ENCODE results near the gene LRMDA. TPM values are rescaled to one million over a fixed set of nuclear protein-coding genes. Genes with fewer than 3 reads are reported as not detected.

The LRMDA gene
- total and polyA plus RNA-seq, 2 of the 4 experiments (the other 2 are of a cell fraction): 0.07 TPM; not detected in 1

DNA sequence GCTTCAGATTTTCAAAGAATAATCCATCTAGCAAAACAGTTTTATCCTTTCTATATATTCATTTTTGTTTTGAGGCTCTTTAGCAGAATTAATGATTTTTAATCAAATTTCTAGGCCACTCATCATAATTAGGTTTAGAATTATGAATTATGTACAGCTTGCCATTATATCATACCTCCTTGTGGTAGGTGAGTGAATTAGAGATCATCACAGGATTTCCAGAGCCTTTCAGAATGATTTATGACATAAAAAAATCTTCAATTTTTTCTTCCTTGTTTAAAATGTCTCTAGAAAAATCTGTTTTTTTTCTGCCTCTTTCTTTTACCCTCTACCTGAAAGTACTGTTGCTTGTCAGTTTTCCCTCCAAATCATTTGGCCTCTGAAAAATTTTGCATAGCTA, 433.3 kb downstream of the LRMDA start:
- no peak overlapping the region for H3K4me3 ChIP-seq (ENCODE audit: insufficient read depth, low read depth, low read length)
- no peak overlapping the region for H4K8ac ChIP-seq (ENCODE audit: low read depth in 2 of 2, low read length in 2 of 2)
- no peak overlapping the region for H3K14ac ChIP-seq (replicated peaks; ENCODE audit: low read depth, low read length)
- no peak overlapping the region for H3K9ac ChIP-seq (ENCODE audit: low read depth, low read length)
- no peak overlapping the region for H2AFZ ChIP-seq (replicated peaks; ENCODE audit: low read length, poor library complexity)
- H3K23ac ChIP-seq (ENCODE audit: low read depth, low read length): no peak overlapping the region
- no peak overlapping the region for H3K27ac ChIP-seq (ENCODE audit: insufficient read depth, low read length)
- no peaks in the 10 kb centered on the region for H3K9me3 ChIP-seq (ENCODE audit: control insufficient read depth, insufficient read depth, low read length)
- no peaks in the 10 kb centered on the region for H3K79me1 ChIP-seq (ENCODE audit: low read depth in 1 of 2, low read length in 2 of 2)
- no peak overlapping the region for H2AK9ac ChIP-seq (replicated peaks; ENCODE audit: low read depth, low read length, poor library complexity)
- ChIA-PET POLR2A (ENCODE audit: unreplicated experiment) (no interaction called here), CTCF (interaction anchor here (0.7 kb wide), 1 partner anchor 30 kb away, joined by 4 read pairs; no protein-coding TSS in a partner anchor)
- ATAC-seq (ENCODE audit: low read depth) (no peak), DNase-seq (no peak)
- no peaks in the 10 kb centered on the region for H3K9me1 ChIP-seq (ENCODE audit: insufficient read depth, low read length)
- H2BK5ac ChIP-seq (ENCODE audit: low read depth, low read length, poor library complexity, severe bottlenecking): no peak overlapping the region
- H4K91ac ChIP-seq (ENCODE audit: insufficient read depth, low read depth, low read length): no peak overlapping the region
- H3K36me3 ChIP-seq (ENCODE audit: control insufficient read depth, insufficient read depth, low read length): no peaks in the 10 kb centered on the region
- H4K20me1 ChIP-seq (ENCODE audit: insufficient read depth, low read length): no peaks in the 10 kb centered on the region
- H4K5ac ChIP-seq (ENCODE audit: low read depth, low read length): no peak overlapping the region
- no peak overlapping the region for H3K18ac ChIP-seq (ENCODE audit: low read depth, low read length)
- H2BK20ac ChIP-seq (ENCODE audit: low read depth, low read length): no peak overlapping the region
- no peak overlapping the region for H3K4me2 ChIP-seq (ENCODE audit: low read depth, low read length)
- BruUV-seq (replicated peaks): no TSS peak
- dilution Hi-C loops (cut with HindIII; ENCODE audit: low sequenced_read_pairs, unreplicated experiment) (no loop called here), in situ Hi-C loops (cut with MboI; ENCODE audit: low sequenced_read_pairs) (no loop called here), intact Hi-C loops (cut with micrococcal nuclease) (no loop called here)
- no peak overlapping the region for H3K4ac ChIP-seq (ENCODE audit: low read depth, low read length)
- no peak overlapping the region for H2BK120ac ChIP-seq (ENCODE audit: low read depth, low read length)
- TF ChIP-seq, protein P1, sequence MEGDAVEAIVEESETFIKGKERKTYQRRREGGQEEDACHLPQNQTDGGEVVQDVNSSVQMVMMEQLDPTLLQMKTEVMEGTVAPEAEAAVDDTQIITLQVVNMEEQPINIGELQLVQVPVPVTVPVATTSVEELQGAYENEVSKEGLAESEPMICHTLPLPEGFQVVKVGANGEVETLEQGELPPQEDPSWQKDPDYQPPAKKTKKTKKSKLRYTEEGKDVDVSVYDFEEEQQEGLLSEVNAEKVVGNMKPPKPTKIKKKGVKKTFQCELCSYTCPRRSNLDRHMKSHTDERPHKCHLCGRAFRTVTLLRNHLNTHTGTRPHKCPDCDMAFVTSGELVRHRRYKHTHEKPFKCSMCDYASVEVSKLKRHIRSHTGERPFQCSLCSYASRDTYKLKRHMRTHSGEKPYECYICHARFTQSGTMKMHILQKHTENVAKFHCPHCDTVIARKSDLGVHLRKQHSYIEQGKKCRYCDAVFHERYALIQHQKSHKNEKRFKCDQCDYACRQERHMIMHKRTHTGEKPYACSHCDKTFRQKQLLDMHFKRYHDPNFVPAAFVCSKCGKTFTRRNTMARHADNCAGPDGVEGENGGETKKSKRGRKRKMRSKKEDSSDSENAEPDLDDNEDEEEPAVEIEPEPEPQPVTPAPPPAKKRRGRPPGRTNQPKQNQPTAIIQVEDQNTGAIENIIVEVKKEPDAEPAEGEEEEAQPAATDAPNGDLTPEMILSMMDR (conservative IDR thresholded peaks at IDR 0.05; ENCODE audit: low read depth, low read length): no peak
- no peak for TF ChIP-seq POLR2A (IDR thresholded peaks at IDR 0.05; ENCODE audit: low read depth, low read length)
- TF ChIP-seq FOS (IDR thresholded peaks at IDR 0.05; ENCODE audit: low read depth, low read length): no peak
- TF ChIP-seq, protein P2, sequence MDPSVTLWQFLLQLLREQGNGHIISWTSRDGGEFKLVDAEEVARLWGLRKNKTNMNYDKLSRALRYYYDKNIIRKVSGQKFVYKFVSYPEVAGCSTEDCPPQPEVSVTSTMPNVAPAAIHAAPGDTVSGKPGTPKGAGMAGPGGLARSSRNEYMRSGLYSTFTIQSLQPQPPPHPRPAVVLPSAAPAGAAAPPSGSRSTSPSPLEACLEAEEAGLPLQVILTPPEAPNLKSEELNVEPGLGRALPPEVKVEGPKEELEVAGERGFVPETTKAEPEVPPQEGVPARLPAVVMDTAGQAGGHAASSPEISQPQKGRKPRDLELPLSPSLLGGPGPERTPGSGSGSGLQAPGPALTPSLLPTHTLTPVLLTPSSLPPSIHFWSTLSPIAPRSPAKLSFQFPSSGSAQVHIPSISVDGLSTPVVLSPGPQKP (IDR thresholded peaks at IDR 0.05; ENCODE audit: borderline replicate concordance, low read depth, low read length): no peak
- no peak for TF ChIP-seq SMC3 (IDR thresholded peaks at IDR 0.05; ENCODE audit: low read depth, low read length)
- H2AK5ac ChIP-seq (ENCODE audit: low read depth, low read length): no peak overlapping the region
- H2BK15ac ChIP-seq (ENCODE audit: low read depth, low read length): no peak overlapping the region
- no peak overlapping the region for H3K56ac ChIP-seq (ENCODE audit: extremely low read depth, insufficient read depth, low read length)
- H3K27me3 ChIP-seq (ENCODE audit: control insufficient read depth, insufficient read depth, low read length): no peaks in the 10 kb centered on the region; the same call in none of the 2 replicates
- no peaks in the 10 kb centered on the region for H3K4me1 ChIP-seq (ENCODE audit: control insufficient read depth, insufficient read depth, low read length)

Data from IMR-90 (cell line).